GM19372 (cell line): ENCODE data around the gene GNG4.

ENCODE experiments used
- ATAC-seq: cut with Tn5 transposase; IDR thresholded peaks from one replicate; pipeline ENCODE4 v1.9.1; 2021; ENCODE audit warnings: mild to moderate bottlenecking, low read depth, moderate library complexity; ENCODE audit not compliant: unreplicated experiment

Gene GNG4

GRCh38 chr1:235502601-235503402, 146.8 kb downstream of the GNG4 start:
- ATAC-seq: no peak

GRCh38 chr1:235500971-235501540, 148.5 kb downstream of the GNG4 start:
- no peak for ATAC-seq
